Keratinocyte (primary cell): ENCODE data around the gene DCLK1. TPM values are rescaled to one million over a fixed set of nuclear protein-coding genes. Genes with fewer than 3 reads are reported as not detected.

Experiments used
- DNase-seq: peaks from one replicate; pipeline ENCODE4 v3.0.0-alpha.2; 2011; ENCODE audit warnings: low read depth, missing footprints, low spot score
- FAIRE-seq: peaks from 2 replicates; lab custom pipeline; 2011; peaks lifted over from hg19 to GRCh38; lab: Jason Lieb, UNC
- H2AFZ ChIP-seq: 2 replicates; pipeline ENCODE4 v1.6.0; 2012; ENCODE audit warnings: low read length, control low read depth, inconsistent platforms; ENCODE audit not compliant: control insufficient read depth
- H3K27ac ChIP-seq: 2 replicates; pipeline ENCODE4 v1.5.1; 2011; ENCODE audit warnings: low read length; ENCODE audit not compliant: control insufficient read depth, insufficient read depth
- H3K27me3 ChIP-seq: 3 replicates; pipeline ENCODE4 v1.6.0; 2011; ENCODE audit warnings: low read length; ENCODE audit not compliant: control insufficient read depth, insufficient read depth; ENCODE audit errors: extremely low read depth
- H3K36me3 ChIP-seq, 2 experiments: 2 replicates in 1 of 2; 3 replicates in 1 of 2; pipeline ENCODE4 v1.5.1; 2011; ENCODE audit warnings: low read length in 2 of 2, mild to moderate bottlenecking in 1 of 2; ENCODE audit not compliant: control insufficient read depth in 2 of 2, insufficient read depth in 2 of 2; ENCODE audit errors: extremely low read depth in 1 of 2
- H3K4me1 ChIP-seq: 3 replicates; pipeline ENCODE4 v1.5.1; 2011; ENCODE audit warnings: low read length; ENCODE audit not compliant: control insufficient read depth, insufficient read depth; ENCODE audit errors: extremely low read depth
- H3K4me2 ChIP-seq: 3 replicates; pipeline ENCODE4 v1.6.0; 2011; ENCODE audit warnings: low read depth, low read length; ENCODE audit not compliant: control insufficient read depth, insufficient read depth; ENCODE audit errors: extremely low read depth
- H3K4me3 ChIP-seq, 3 experiments: fragments of 200-600 bp in 1 of 3; sonication (generic) in 1 of 3; 2 replicates in 2 of 3; 3 replicates in 1 of 3; pipeline ENCODE4 v1.5.1; 2011 to 2016; ENCODE audit warnings: low read length in 3 of 3, mild to moderate bottlenecking in 3 of 3, control low read depth in 2 of 3, inconsistent platforms in 1 of 3, low read depth in 1 of 3, mixed read lengths in 1 of 3, mixed run types in 1 of 3, moderate library complexity in 1 of 3; ENCODE audit not compliant: control insufficient read depth in 2 of 3, insufficient read depth in 2 of 3; ENCODE audit errors: extremely low read depth in 1 of 3
- H3K79me2 ChIP-seq: 2 replicates; pipeline ENCODE4 v1.6.0; 2012; ENCODE audit warnings: low read length; ENCODE audit not compliant: control insufficient read depth, insufficient read depth
- H3K9ac ChIP-seq: 3 replicates; pipeline ENCODE4 v1.6.0; 2011; ENCODE audit warnings: low read length; ENCODE audit not compliant: control insufficient read depth, insufficient read depth; ENCODE audit errors: extremely low read depth
- H3K9me1 ChIP-seq: 3 replicates; pipeline ENCODE4 v1.6.0; 2011; ENCODE audit warnings: low read length; ENCODE audit not compliant: control insufficient read depth, insufficient read depth; ENCODE audit errors: extremely low read depth
- H3K9me3 ChIP-seq: 2 replicates; pipeline ENCODE4 v1.5.1; 2012; ENCODE audit warnings: low read depth, low read length; ENCODE audit not compliant: control insufficient read depth
- H4K20me1 ChIP-seq: 3 replicates; pipeline ENCODE4 v1.6.0; 2011; ENCODE audit warnings: low read length; ENCODE audit not compliant: control insufficient read depth, insufficient read depth; ENCODE audit errors: extremely low read depth
- EZH2 ChIP-seq: IDR thresholded peaks from one replicate; pipeline ENCODE4 v1.6.1; 2012; ENCODE audit warnings: inconsistent platforms, mild to moderate bottlenecking, low read length, moderate library complexity
- dilution Hi-C: fragments of 300-500 bp; cut with MboI; formaldehyde crosslinking; loops from one replicate; pipeline ENCODE4 v1.7.0; 2020; ENCODE audit warnings: low sequenced_read_pairs; ENCODE audit not compliant: extremely low pct_ligation_motif_present
- polyA plus RNA-seq, 5 experiments: library from polyadenylated mRNA; depleted of rRNA in 3 of 5; stranded (reverse) in 3 of 5; stranded (forward) in 1 of 5; unstranded in 1 of 5; fragments of >200 nt; gene quantifications; 1 replicate in 1 of 5; 2 replicates in 3 of 5; 3 replicates in 1 of 5; pipeline versions ENCODE4 v1.2.1 to v1.2.3, GENCODE V29; 2011 to 2012; ENCODE audit warnings: missing spikeins in 2 of 5, low read depth in 1 of 5, low replicate concordance in 1 of 5
- TF ChIP-seq, protein P1 (sequence below), 3 experiments: IDR thresholded peaks in 1 of 3; conservative IDR thresholded peaks in 1 of 3; optimal IDR thresholded peaks in 1 of 3; 2 replicates in 2 of 3; 3 replicates in 1 of 3; pipeline versions ENCODE3 to v1.5.1; 2011; ENCODE audit warnings: low read length in 3 of 3, mild to moderate bottlenecking in 3 of 3, moderate library complexity in 2 of 3, control low read depth in 1 of 3, inconsistent platforms in 1 of 3; ENCODE audit not compliant: insufficient read depth in 2 of 3; ENCODE audit errors: extremely low read depth in 1 of 3

Gene DCLK1
- polyA plus RNA-seq, 1 donor (not counting 4 experiments of a cell fraction or from before 2014, with no cell fraction given), result 0.04 TPM

- DNase-seq, result no peak
- Histone ChIP-seq H3K4me1 (no peaks in the 10 kb centered on the region), H3K4me2 (no peak overlapping the region), H2AFZ (no peak overlapping the region), H3K79me2 (no peaks in the 10 kb centered on the region), H3K9me3 (peaks cover 12% of the 10 kb centered on the region), H3K9ac (no peak overlapping the region), H3K9me1 (no peaks in the 10 kb centered on the region), H3K27me3 (no peaks in the 10 kb centered on the region), H3K4me3 (no peak overlapping the region), H3K27ac (no peak overlapping the region), H4K20me1 (no peaks in the 10 kb centered on the region), H3K36me3 (no peaks in the 10 kb centered on the region)
- dilution Hi-C loops, result no loop called here
- TF ChIP-seq EZH2, result no peak
- TF ChIP-seq, protein P1, sequence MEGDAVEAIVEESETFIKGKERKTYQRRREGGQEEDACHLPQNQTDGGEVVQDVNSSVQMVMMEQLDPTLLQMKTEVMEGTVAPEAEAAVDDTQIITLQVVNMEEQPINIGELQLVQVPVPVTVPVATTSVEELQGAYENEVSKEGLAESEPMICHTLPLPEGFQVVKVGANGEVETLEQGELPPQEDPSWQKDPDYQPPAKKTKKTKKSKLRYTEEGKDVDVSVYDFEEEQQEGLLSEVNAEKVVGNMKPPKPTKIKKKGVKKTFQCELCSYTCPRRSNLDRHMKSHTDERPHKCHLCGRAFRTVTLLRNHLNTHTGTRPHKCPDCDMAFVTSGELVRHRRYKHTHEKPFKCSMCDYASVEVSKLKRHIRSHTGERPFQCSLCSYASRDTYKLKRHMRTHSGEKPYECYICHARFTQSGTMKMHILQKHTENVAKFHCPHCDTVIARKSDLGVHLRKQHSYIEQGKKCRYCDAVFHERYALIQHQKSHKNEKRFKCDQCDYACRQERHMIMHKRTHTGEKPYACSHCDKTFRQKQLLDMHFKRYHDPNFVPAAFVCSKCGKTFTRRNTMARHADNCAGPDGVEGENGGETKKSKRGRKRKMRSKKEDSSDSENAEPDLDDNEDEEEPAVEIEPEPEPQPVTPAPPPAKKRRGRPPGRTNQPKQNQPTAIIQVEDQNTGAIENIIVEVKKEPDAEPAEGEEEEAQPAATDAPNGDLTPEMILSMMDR (optimal IDR thresholded peaks at IDR 0.05 in 1 of 3, IDR thresholded peaks at IDR 0.05 in 1 of 3, conservative IDR thresholded peaks at IDR 0.05 in 1 of 3; ENCODE audit: extremely low read depth in 1 of 3, insufficient read depth in 2 of 3, low read length in 3 of 3), result no peak
- no peak for FAIRE-seq
These were observed 364.5 kb downstream of the DCLK1 start for GRCh38 chr13:35766663-35767062.

- Histone ChIP-seq H3K9me1 (no peaks in the 10 kb centered on the region), H3K9me3 (peaks cover 13% of the 10 kb centered on the region), H3K4me1 (no peaks in the 10 kb centered on the region), H3K27ac (no peak overlapping the region), H3K79me2 (no peaks in the 10 kb centered on the region), H3K4me2 (no peak overlapping the region), H3K36me3 (no peaks in the 10 kb centered on the region), H3K4me3 (no peak overlapping the region), H3K9ac (no peak overlapping the region), H4K20me1 (no peaks in the 10 kb centered on the region), H2AFZ (no peak overlapping the region), H3K27me3 (no peaks in the 10 kb centered on the region)
- no peak for FAIRE-seq
- DNase-seq, result no peak
- dilution Hi-C loops, result no loop called here
- TF ChIP-seq, protein P1 (optimal IDR thresholded peaks at IDR 0.05 in 1 of 3, IDR thresholded peaks at IDR 0.05 in 1 of 3, conservative IDR thresholded peaks at IDR 0.05 in 1 of 3; ENCODE audit: extremely low read depth in 1 of 3, insufficient read depth in 2 of 3, low read length in 3 of 3), result no peak
- TF ChIP-seq EZH2, result no peak
These were observed 365.2 kb downstream of the DCLK1 start for GRCh38 chr13:35765941-35766340.
